ENCODE data around the gene BNIP3.

The BNIP3 gene

DNA sequence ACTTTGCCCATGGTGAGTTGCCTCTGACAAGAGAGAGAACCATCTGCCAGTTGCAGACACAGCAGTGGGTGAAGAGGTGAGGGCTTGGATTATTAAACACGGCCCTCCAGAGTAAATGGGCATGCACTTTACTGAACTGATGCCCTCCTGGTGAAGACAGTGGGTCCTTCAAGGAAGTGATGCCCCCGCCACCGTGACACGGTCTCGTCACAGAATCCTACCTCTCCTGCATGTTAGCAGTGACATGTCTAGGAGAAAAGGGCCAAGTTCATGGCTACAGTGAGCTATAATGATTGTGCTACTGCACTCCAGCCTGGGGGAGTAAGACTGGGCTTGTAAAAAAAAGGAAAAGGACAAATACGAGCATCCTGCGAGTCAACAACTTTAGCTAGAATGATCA is 2.4 kb downstream of the BNIP3 start:
- H3K27ac ChIP-seq (replicated peaks): no peak overlapping the region
- no peak for DNase-seq (ENCODE audit: low read depth in 1 of 2, low spot score in 1 of 2)
- no peaks in the 10 kb centered on the region for H3K27me3 ChIP-seq (ENCODE audit: insufficient read depth, poor library complexity, severe bottlenecking)
- no peak overlapping the region for H3K4me3 ChIP-seq (replicated peaks; ENCODE audit: insufficient read depth, low read length)
- TF ChIP-seq GABPA (IDR thresholded peaks at IDR 0.05; ENCODE audit: low read depth) (no peak), POLR2AphosphoS5 (IDR thresholded peaks at IDR 0.05; ENCODE audit: low read depth) (no peak), SPI1 (IDR thresholded peaks at IDR 0.05; ENCODE audit: borderline replicate concordance, low read depth) (no peak)
- TF ChIP-seq, protein P1, sequence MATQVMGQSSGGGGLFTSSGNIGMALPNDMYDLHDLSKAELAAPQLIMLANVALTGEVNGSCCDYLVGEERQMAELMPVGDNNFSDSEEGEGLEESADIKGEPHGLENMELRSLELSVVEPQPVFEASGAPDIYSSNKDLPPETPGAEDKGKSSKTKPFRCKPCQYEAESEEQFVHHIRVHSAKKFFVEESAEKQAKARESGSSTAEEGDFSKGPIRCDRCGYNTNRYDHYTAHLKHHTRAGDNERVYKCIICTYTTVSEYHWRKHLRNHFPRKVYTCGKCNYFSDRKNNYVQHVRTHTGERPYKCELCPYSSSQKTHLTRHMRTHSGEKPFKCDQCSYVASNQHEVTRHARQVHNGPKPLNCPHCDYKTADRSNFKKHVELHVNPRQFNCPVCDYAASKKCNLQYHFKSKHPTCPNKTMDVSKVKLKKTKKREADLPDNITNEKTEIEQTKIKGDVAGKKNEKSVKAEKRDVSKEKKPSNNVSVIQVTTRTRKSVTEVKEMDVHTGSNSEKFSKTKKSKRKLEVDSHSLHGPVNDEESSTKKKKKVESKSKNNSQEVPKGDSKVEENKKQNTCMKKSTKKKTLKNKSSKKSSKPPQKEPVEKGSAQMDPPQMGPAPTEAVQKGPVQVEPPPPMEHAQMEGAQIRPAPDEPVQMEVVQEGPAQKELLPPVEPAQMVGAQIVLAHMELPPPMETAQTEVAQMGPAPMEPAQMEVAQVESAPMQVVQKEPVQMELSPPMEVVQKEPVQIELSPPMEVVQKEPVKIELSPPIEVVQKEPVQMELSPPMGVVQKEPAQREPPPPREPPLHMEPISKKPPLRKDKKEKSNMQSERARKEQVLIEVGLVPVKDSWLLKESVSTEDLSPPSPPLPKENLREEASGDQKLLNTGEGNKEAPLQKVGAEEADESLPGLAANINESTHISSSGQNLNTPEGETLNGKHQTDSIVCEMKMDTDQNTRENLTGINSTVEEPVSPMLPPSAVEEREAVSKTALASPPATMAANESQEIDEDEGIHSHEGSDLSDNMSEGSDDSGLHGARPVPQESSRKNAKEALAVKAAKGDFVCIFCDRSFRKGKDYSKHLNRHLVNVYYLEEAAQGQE (IDR thresholded peaks at IDR 0.05; ENCODE audit: insufficient replicate concordance, low read depth): no peak
- TF ChIP-seq, protein P2, sequence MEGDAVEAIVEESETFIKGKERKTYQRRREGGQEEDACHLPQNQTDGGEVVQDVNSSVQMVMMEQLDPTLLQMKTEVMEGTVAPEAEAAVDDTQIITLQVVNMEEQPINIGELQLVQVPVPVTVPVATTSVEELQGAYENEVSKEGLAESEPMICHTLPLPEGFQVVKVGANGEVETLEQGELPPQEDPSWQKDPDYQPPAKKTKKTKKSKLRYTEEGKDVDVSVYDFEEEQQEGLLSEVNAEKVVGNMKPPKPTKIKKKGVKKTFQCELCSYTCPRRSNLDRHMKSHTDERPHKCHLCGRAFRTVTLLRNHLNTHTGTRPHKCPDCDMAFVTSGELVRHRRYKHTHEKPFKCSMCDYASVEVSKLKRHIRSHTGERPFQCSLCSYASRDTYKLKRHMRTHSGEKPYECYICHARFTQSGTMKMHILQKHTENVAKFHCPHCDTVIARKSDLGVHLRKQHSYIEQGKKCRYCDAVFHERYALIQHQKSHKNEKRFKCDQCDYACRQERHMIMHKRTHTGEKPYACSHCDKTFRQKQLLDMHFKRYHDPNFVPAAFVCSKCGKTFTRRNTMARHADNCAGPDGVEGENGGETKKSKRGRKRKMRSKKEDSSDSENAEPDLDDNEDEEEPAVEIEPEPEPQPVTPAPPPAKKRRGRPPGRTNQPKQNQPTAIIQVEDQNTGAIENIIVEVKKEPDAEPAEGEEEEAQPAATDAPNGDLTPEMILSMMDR (IDR thresholded peaks at IDR 0.05; ENCODE audit: insufficient read depth, low read length): no peak

DNA sequence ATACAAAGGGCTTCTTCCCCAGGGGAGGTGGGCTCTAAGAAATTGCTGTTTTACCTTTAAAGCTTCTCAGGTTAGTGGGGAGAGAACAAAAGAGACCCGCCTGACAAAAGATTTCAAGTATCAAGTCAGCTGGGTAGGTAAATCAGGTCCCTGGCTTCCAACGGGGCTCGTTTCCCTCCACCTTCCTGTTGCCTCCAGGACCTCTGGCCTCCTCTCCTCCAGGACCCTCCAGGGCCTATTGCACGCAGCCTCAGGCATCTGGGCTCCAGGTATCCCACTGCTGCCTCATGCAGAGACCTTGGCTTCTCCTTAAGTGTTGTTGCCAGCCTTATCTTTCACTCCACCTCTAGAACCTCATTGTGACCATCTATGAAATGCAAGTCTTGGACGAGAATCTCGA is 2.9 kb downstream of the BNIP3 start:
- Histone ChIP-seq H3K4me3 (replicated peaks; ENCODE audit: insufficient read depth, low read length) (no peak overlapping the region), H3K27ac (replicated peaks) (no peak overlapping the region), H3K27me3 (ENCODE audit: insufficient read depth, poor library complexity, severe bottlenecking) (no peaks in the 10 kb centered on the region)
- TF ChIP-seq POLR2AphosphoS5 (IDR thresholded peaks at IDR 0.05; ENCODE audit: low read depth): no peak
- no peak for TF ChIP-seq GABPA (IDR thresholded peaks at IDR 0.05; ENCODE audit: low read depth)
- no peak for TF ChIP-seq SPI1 (IDR thresholded peaks at IDR 0.05; ENCODE audit: borderline replicate concordance, low read depth)
- TF ChIP-seq, protein P2 (IDR thresholded peaks at IDR 0.05; ENCODE audit: insufficient read depth, low read length): no peak
- TF ChIP-seq, protein P1 (IDR thresholded peaks at IDR 0.05; ENCODE audit: insufficient replicate concordance, low read depth): no peak
- DNase-seq (ENCODE audit: low read depth in 1 of 2, low spot score in 1 of 2): no peak

DNA sequence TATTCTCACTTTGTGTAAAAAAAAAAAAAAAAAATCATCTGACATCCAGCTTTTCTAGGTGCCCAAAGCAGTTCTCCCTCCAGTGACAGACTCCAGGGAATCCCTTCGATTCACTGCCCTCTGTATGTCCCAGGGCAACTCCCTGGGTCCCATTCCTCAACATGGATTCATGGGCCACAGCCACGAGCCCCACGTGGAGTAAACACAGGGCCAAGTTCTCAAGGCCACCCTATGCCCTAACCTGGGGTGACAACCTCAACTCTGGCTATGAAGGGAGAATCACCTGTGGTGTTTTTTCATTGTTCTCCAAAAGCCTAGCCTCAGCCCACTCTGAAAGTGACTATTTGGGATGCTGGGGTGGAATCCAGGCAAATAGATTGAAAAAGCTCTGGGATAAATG is 3.4 kb downstream of the BNIP3 start:
- Histone ChIP-seq H3K27me3 (ENCODE audit: insufficient read depth, poor library complexity, severe bottlenecking) (no peaks in the 10 kb centered on the region), H3K27ac (replicated peaks) (no peak overlapping the region), H3K4me3 (replicated peaks; ENCODE audit: insufficient read depth, low read length) (no peak overlapping the region)
- no peak for DNase-seq (ENCODE audit: low read depth in 1 of 2, low spot score in 1 of 2)
- TF ChIP-seq SPI1 (IDR thresholded peaks at IDR 0.05; ENCODE audit: borderline replicate concordance, low read depth) (no peak), GABPA (IDR thresholded peaks at IDR 0.05; ENCODE audit: low read depth) (no peak)
- TF ChIP-seq, protein P2 (IDR thresholded peaks at IDR 0.05; ENCODE audit: insufficient read depth, low read length): no peak
- TF ChIP-seq, protein P1 (IDR thresholded peaks at IDR 0.05; ENCODE audit: insufficient replicate concordance, low read depth): no peak
